Esophagus muscularis mucosa (tissue), 4 donors: Measurements from ENCODE around the gene STK35. TPM values are rescaled to one million over a fixed set of nuclear protein-coding genes. Genes with fewer than 3 reads are reported as not detected.
"Not testable (repeated sequence)": the region's sequence is repeated elsewhere in the genome, so short reads cannot be mapped to it uniquely, and the experiment has no call there.

ENCODE experiments used
- DNase-seq: peaks from one replicate; pipeline ENCODE4 v3.0.0-alpha.2; 2017; ENCODE audit errors: extremely low spot score
- H3K27ac ChIP-seq, 4 donors: fragments of 200-600 bp; sonication (generic); replicated peaks in 1 of 4; 1 replicate in 3 of 4; 2 replicates in 1 of 4; pipeline ENCODE4 v1.5.1; 2016 to 2019; ENCODE audit warnings: mild to moderate bottlenecking in 1 of 4
- H3K27me3 ChIP-seq, 4 donors: fragments of 200-600 bp; sonication (generic); one replicate each; pipeline versions ENCODE4 v1.5.1 to v1.6.0; 2016 to 2019
- H3K36me3 ChIP-seq, 4 donors: fragments of 200-600 bp; sonication (generic); one replicate each; pipeline ENCODE4 v1.5.1; 2016 to 2019
- H3K4me1 ChIP-seq, 4 donors: fragments of 200-600 bp; sonication (generic); one replicate each; pipeline ENCODE4 v1.5.1; 2016 to 2019
- H3K4me3 ChIP-seq, 4 donors: fragments of 200-600 bp; sonication (generic); 1 replicate in 2 of 4; 2 replicates in 2 of 4; pipeline ENCODE4 v1.5.1; 2016 to 2019; ENCODE audit warnings: mild to moderate bottlenecking in 4 of 4, moderate library complexity in 1 of 4
- H3K9me3 ChIP-seq, 4 donors: fragments of 200-600 bp; sonication (generic); 1 replicate in 3 of 4; 2 replicates in 1 of 4; pipeline ENCODE4 v1.5.1; 2016 to 2019
- CTCF ChIP-seq, 3 experiments: fragments of 200-600 bp in 2 of 3; fragments of 450-650 bp in 1 of 3; sonication (generic) in 2 of 3; IDR thresholded peaks; one replicate each; pipeline ENCODE4 v1.5.1; 2017 to 2019; ENCODE audit warnings: antibody characterized with exemption in 3 of 3, mild to moderate bottlenecking in 2 of 3, moderate library complexity in 1 of 3
- EP300 ChIP-seq: sonication (generic); formaldehyde crosslinking; IDR thresholded peaks from one replicate; pipeline ENCODE4 v1.6.1; 2017; ENCODE audit warnings: antibody characterized with exemption
- POLR2A ChIP-seq: fragments of 450-650 bp; IDR thresholded peaks from one replicate; pipeline ENCODE4 v1.6.1; 2017; ENCODE audit warnings: antibody characterized with exemption, moderate library complexity, mild to moderate bottlenecking, low read depth
- POLR2AphosphoS5 ChIP-seq, 2 donors: sonication (generic); formaldehyde crosslinking; IDR thresholded peaks; one replicate each; pipeline ENCODE4 v1.6.1; 2017; ENCODE audit warnings: antibody characterized with exemption in 2 of 2
- WGBS: methylation state at CpG from one replicate; pipeline ENCODE4 v1.1.5; 2018; 5-methylcytosine and 5-hydroxymethylcytosine counted together
- intact Hi-C: fragments of 100-400 bp; cut with DNase I; formaldehyde crosslinking; loops from one replicate; pipeline ENCODE4 v1.15.1; 2023
- small RNA-seq, 3 donors: library from RNA; depleted of rRNA; stranded (forward); fragments of <200 nt; gene quantifications; one replicate each; pipeline ENCODE3, GENCODE V24; 2016
- total RNA-seq, 4 donors: library from RNA; depleted of rRNA; stranded (reverse); fragments of >200 nt; gene quantifications; one replicate each; pipeline versions ENCODE4 v1.1.0 to v1.2.1, GENCODE V29; 2016

STK35 gene
- total RNA-seq, 4 donors from 2014 or later = 19.2 to 24.1 (median 22.8) TPM

GRCh38 chr20:2183381-2183780, 81.8 kb downstream of the STK35 start:
- no peaks in the 10 kb centered on the region for H3K27me3 ChIP-seq
- H3K27ac ChIP-seq = no peak overlapping the region
- TF ChIP-seq EP300 (no peak), POLR2AphosphoS5 (IDR thresholded peaks at IDR 0.05) (no peak), POLR2A (no peak), CTCF (IDR thresholded peaks at IDR 0.05) (no peak)
- H3K36me3 ChIP-seq = no peaks in the 10 kb centered on the region
- peaks cover 0 to 22% (median 4%) of the 10 kb centered on the region in 4 donors for H3K9me3 ChIP-seq
- DNase-seq = no peak
- no peak overlapping the region for H3K4me3 ChIP-seq
- H3K4me1 ChIP-seq = no peaks in the 10 kb centered on the region
- intact Hi-C loops = no loop called here
- WGBS = 87% methylated on average over 3 of the region's 3 CpGs

- H3K9me3 ChIP-seq = peaks cover 0 to 24% (median 4%) of the 10 kb centered on the region in 4 donors
- intact Hi-C loops, H3K27me3 ChIP-seq, H3K27ac ChIP-seq, H3K36me3 ChIP-seq, H3K4me1 ChIP-seq, DNase-seq, H3K4me3 ChIP-seq: not testable (repeated sequence)
- WGBS = 94% methylated on average over 7 of the region's 7 CpGs
Measured at GRCh38 chr20:2184933-2185332, 83.3 kb downstream of the STK35 start.

GRCh38 chr20:2195614-2196013, 94.0 kb downstream of the STK35 start:
- H3K27ac ChIP-seq = no peak overlapping the region
- H3K9me3 ChIP-seq = no peaks in the 10 kb centered on the region
- WGBS = 61% methylated on average over 5 of the region's 5 CpGs
- DNase-seq = no peak
- H3K36me3 ChIP-seq = no peaks in the 10 kb centered on the region
- H3K4me1 ChIP-seq = no peaks in the 10 kb centered on the region
- no peak overlapping the region for H3K4me3 ChIP-seq
- TF ChIP-seq CTCF (IDR thresholded peaks at IDR 0.05) (no peak), POLR2A (no peak), EP300 (no peak), POLR2AphosphoS5 (IDR thresholded peaks at IDR 0.05) (no peak)
- intact Hi-C loops = no loop called here
- peaks cover 0 to 18% (median 0%) of the 10 kb centered on the region in 4 donors for H3K27me3 ChIP-seq

- Histone ChIP-seq H3K4me3 (no peak overlapping the region), H3K36me3 (no peaks in the 10 kb centered on the region), H3K27ac (no peak overlapping the region), H3K27me3 (peaks cover 0 to 18% (median 0%) of the 10 kb centered on the region in 4 donors), H3K4me1 (no peaks in the 10 kb centered on the region), H3K9me3 (no peaks in the 10 kb centered on the region)
- no peak for DNase-seq
- intact Hi-C loops = no loop called here
- 58% methylated on average over 7 of the region's 7 CpGs for WGBS
- no peak for TF ChIP-seq CTCF (IDR thresholded peaks at IDR 0.05)
- TF ChIP-seq EP300 = no peak
- no peak for TF ChIP-seq POLR2A
- no peak for TF ChIP-seq POLR2AphosphoS5 (IDR thresholded peaks at IDR 0.05)
Measured at GRCh38 chr20:2197166-2197565, 95.5 kb downstream of the STK35 start.

Small RNA genes within 50 kb of the gene (small RNA-seq; reads per million reads assigned to genes)
- gene RPL7P2 = 0 reads per million in 3 donors

Other genes with a start within 250 kb of the STK35 start
- 10 to 100 TPM; 19.5 to 39.8 (median 32.5) TPM for gene SIRPA, start 206.4 kb upstream of the STK35 start, total RNA-seq
- not detected for gene PDYN, start 107.8 kb upstream of the STK35 start, total RNA-seq
- gene TGM3, start 194.2 kb downstream of the STK35 start, total RNA-seq = under 1 TPM in 1 of 4 donors, not detected in 3; 0.83 TPM